Osteoblast (primary cell): ENCODE data around the gene TBCEL. TPM values are rescaled to one million over a fixed set of nuclear protein-coding genes. Genes with fewer than 3 reads are reported as not detected.

Experiments
- DNase-seq: peaks from one replicate; pipeline ENCODE4 v3.0.0; 2011; ENCODE audit warnings: low spot score, mixed read lengths; ENCODE audit not compliant: insufficient read length; ENCODE audit errors: missing footprints
- H2AFZ ChIP-seq: 2 replicates; pipeline ENCODE4 v1.6.0; 2011; ENCODE audit warnings: mild to moderate bottlenecking, low read length
- H3K27ac ChIP-seq: 2 replicates; pipeline ENCODE4 v1.5.1; 2011; ENCODE audit warnings: mild to moderate bottlenecking, low read depth, low read length, moderate library complexity
- H3K27me3 ChIP-seq: 2 replicates; pipeline ENCODE4 v1.6.0; 2012; ENCODE audit warnings: mild to moderate bottlenecking, control low read depth, inconsistent platforms, low read length, moderate library complexity; ENCODE audit not compliant: insufficient read depth
- H3K36me3 ChIP-seq: 2 replicates; pipeline ENCODE4 v1.5.1; 2011; ENCODE audit warnings: mild to moderate bottlenecking, low read length, control low read depth, moderate library complexity; ENCODE audit not compliant: insufficient read depth
- H3K4me1 ChIP-seq: 2 replicates; pipeline ENCODE4 v1.5.1; 2011; ENCODE audit warnings: mild to moderate bottlenecking, low read length, control low read depth, moderate library complexity; ENCODE audit not compliant: insufficient read depth
- H3K4me2 ChIP-seq: 2 replicates; pipeline ENCODE4 v1.6.0; 2011; ENCODE audit warnings: mild to moderate bottlenecking, low read length; ENCODE audit not compliant: insufficient read depth
- H3K4me3 ChIP-seq: fragments of 200-600 bp; sonication (generic); 3 replicates; pipeline ENCODE4 v1.5.1; 2012; ENCODE audit warnings: mild to moderate bottlenecking, low read length, inconsistent platforms; ENCODE audit not compliant: insufficient read depth
- H3K79me2 ChIP-seq: 2 replicates; pipeline ENCODE4 v1.6.0; 2012; ENCODE audit warnings: mild to moderate bottlenecking, low read length, control low read depth, inconsistent platforms; ENCODE audit not compliant: insufficient read depth
- H3K9me3 ChIP-seq: 2 replicates; pipeline ENCODE4 v1.5.1; 2011; ENCODE audit warnings: low read depth, low read length, control low read depth
- H4K20me1 ChIP-seq: 2 replicates; pipeline ENCODE4 v1.6.0; 2012; ENCODE audit warnings: mild to moderate bottlenecking, low read length, control low read depth; ENCODE audit not compliant: insufficient read depth
- total RNA-seq: library from RNA; depleted of rRNA; stranded (reverse); fragments of >200 nt; gene quantifications from 2 replicates; pipeline ENCODE4 v1.2.3, GENCODE V29; 2012
- TF ChIP-seq, protein P1 (sequence below): IDR thresholded peaks from 2 replicates; pipeline ENCODE4 v1.5.1; 2011; ENCODE audit warnings: mild to moderate bottlenecking, low read depth, low read length, moderate library complexity; ENCODE audit errors: extremely low read depth

The TBCEL gene
- total RNA-seq, 1 donor: 41.6 TPM

DNA sequence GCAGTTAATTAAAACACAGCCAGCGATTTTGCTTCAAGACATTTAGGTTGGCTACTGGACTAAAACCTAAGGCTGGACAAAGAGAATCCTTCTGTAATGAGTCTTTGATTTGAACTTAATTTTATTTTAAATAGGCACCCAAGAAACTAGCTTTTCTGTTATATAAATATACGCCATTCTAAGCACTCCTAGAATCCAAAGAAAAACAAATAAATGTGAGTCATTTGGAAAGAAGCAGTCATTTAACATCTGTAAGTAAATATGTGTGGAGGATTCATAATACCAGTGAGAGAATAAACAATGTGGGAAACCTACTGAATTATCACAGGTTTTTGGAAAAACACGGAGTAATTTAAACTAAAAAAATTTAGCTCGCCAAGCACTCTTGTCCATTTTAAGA lies 76.0 kb downstream of the TBCEL start:
- Histone ChIP-seq H3K27ac (no peak overlapping the region), H3K36me3 (no peaks in the 10 kb centered on the region), H3K4me3 (no peak overlapping the region), H3K27me3 (peaks cover 9% of the 10 kb centered on the region), H2AFZ (no peak overlapping the region), H3K79me2 (no peaks in the 10 kb centered on the region), H4K20me1 (no peaks in the 10 kb centered on the region), H3K4me2 (no peak overlapping the region), H3K4me1 (no peaks in the 10 kb centered on the region), H3K9me3 (no peaks in the 10 kb centered on the region)
- TF ChIP-seq, protein P1, sequence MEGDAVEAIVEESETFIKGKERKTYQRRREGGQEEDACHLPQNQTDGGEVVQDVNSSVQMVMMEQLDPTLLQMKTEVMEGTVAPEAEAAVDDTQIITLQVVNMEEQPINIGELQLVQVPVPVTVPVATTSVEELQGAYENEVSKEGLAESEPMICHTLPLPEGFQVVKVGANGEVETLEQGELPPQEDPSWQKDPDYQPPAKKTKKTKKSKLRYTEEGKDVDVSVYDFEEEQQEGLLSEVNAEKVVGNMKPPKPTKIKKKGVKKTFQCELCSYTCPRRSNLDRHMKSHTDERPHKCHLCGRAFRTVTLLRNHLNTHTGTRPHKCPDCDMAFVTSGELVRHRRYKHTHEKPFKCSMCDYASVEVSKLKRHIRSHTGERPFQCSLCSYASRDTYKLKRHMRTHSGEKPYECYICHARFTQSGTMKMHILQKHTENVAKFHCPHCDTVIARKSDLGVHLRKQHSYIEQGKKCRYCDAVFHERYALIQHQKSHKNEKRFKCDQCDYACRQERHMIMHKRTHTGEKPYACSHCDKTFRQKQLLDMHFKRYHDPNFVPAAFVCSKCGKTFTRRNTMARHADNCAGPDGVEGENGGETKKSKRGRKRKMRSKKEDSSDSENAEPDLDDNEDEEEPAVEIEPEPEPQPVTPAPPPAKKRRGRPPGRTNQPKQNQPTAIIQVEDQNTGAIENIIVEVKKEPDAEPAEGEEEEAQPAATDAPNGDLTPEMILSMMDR: no peak
- DNase-seq: no peak

DNA sequence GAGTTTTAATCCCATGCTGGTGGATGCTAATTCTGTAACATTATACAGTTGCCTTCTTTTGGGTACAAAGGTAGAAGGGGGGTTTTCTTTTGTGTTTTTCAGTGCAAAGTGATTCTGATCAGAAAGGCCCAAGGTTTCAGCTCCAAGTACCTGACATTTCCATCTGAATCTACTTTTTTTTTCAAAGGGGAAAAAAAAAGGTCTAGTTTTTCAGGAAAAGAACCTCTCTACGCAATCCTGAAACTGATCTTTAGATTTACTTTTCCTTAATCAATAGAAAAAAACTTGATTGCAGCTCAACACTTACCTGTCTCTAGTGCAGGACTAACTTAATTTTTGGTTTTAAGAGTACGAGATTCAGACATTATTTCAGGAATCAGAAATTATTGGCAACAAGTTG lies 77.0 kb downstream of the TBCEL start, which contains the start of gene TECTA:
TSS of gene TECTA (plus strand) at position 301 of the 400 bp plus-strand sequence. CDS start 1,423 bp downstream, outside the sequence.
- no peak within 1 kb of the TSS for H3K4me3 ChIP-seq
- TF ChIP-seq, protein P1: no peak
- peaks cover 9% of the 10 kb centered on the region for H3K27me3 ChIP-seq
- H2AFZ ChIP-seq: no peak within 1 kb of the TSS
- no peak within 1 kb of the TSS for H3K4me2 ChIP-seq
- H3K27ac ChIP-seq: no peak within 1 kb of the TSS
- no peaks in the 10 kb centered on the region for H3K9me3 ChIP-seq
- H3K4me1 ChIP-seq: no peaks in the 10 kb centered on the region
- no peaks in the 10 kb centered on the region for H4K20me1 ChIP-seq
- H3K36me3 ChIP-seq: no peaks in the 10 kb centered on the region
- no peak for DNase-seq
- no peaks in the 10 kb centered on the region for H3K79me2 ChIP-seq

DNA sequence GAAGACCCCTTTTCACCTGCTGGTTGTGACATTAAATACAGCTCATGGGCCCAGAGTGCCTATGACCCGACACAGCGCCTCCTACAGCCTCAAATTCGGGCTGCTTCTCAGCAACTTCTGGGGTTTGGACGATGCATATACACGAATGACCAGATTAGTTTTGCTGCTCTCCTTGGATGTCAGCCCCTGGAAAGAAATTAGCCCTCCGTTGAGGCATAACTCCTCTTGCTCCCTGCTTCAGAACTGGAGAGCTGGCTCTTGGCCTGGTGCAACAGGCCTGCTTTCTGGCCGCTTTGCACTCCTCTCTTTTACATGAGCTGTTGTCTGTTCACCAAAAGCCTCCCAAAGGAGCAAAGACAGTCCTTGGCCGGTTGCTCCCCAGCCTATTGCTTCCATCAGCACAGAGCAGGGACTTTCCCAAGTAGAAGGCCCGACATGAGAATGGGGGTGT lies 80.4 kb downstream of the TBCEL start:
- H3K79me2 ChIP-seq: no peaks in the 10 kb centered on the region
- DNase-seq: no peak
- H3K9me3 ChIP-seq: no peaks in the 10 kb centered on the region
- H3K36me3 ChIP-seq: no peaks in the 10 kb centered on the region
- peaks cover 9% of the 10 kb centered on the region for H3K27me3 ChIP-seq
- H3K4me1 ChIP-seq: no peaks in the 10 kb centered on the region
- no peak overlapping the region for H2AFZ ChIP-seq
- H3K4me3 ChIP-seq: no peak overlapping the region
- H4K20me1 ChIP-seq: no peaks in the 10 kb centered on the region
- H3K27ac ChIP-seq: no peak overlapping the region
- no peak overlapping the region for H3K4me2 ChIP-seq
- TF ChIP-seq, protein P1: peak; percentile 27

DNA sequence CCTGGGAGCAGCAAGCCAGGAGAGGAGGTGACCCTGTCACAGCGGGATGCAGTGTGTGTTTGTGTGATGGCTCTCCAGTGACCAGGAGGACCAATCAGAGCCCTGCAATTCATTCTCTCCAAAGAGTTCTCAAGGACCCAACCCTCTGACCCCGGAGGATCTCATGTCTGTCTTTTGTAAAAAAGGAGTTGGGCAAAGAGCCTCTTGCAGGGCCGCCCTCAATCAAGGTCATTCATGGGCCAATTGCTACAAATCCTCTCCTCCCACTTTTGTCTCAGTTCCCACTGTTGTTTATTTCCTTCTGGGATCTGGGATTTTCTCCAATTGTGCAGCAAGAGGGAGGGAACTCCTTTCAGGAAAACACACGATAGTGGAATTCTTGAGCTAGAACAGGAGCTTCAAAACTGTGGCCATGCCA lies 81.2 kb downstream of the TBCEL start:
- peaks cover 9% of the 10 kb centered on the region for H3K27me3 ChIP-seq
- TF ChIP-seq, protein P1: no peak
- no peaks in the 10 kb centered on the region for H4K20me1 ChIP-seq
- H3K27ac ChIP-seq: no peak overlapping the region
- no peaks in the 10 kb centered on the region for H3K4me1 ChIP-seq
- H2AFZ ChIP-seq: no peak overlapping the region
- no peak overlapping the region for H3K4me3 ChIP-seq
- DNase-seq: no peak
- no peaks in the 10 kb centered on the region for H3K79me2 ChIP-seq
- no peaks in the 10 kb centered on the region for H3K36me3 ChIP-seq
- no peaks in the 10 kb centered on the region for H3K9me3 ChIP-seq
- H3K4me2 ChIP-seq: no peak overlapping the region
